GM12878 (cell line): ENCODE results near the gene ABCB8. TPM values are rescaled to one million over a fixed set of nuclear protein-coding genes. Genes with fewer than 3 reads are reported as not detected.

Experiments used
- ATAC-seq: fragments of 200-7000 bp; cut with Tn5 transposase; 3 replicates; pipeline ENCODE4 v1.9.1; 2020; ENCODE audit warnings: mild to moderate bottlenecking, moderate library complexity
- BruUV-seq: library from RNA; stranded (reverse); fragments of 400-500 nt; replicated peaks from 2 replicates; lab custom pipeline; 2021; lab: Mats Ljungman, UMichigan
- CTCF ChIA-PET: fragments of 300-600 bp; sonication (Branson Sonifier 250); formaldehyde crosslinking; extraction: SDS; loops from one replicate; lab custom pipeline; 2021; ENCODE audit warnings: inconsistent platforms; lab: Yijun Ruan, JAX
- POLR2A ChIA-PET: fragments of 350-600 bp; formaldehyde crosslinking; extraction: SDS; loops from one replicate; lab custom pipeline; 2021; ENCODE audit warnings: inconsistent platforms; lab: Charles Lee
- RAD21 ChIA-PET: fragments of 300-600 bp; sonication (Branson Sonifier 250); formaldehyde crosslinking; loops from one replicate; lab custom pipeline; 2023; ENCODE audit warnings: antibody characterized with exemption; ENCODE audit not compliant: unreplicated experiment; lab: Charles Lee
- SMC1A ChIA-PET: fragments of 300-600 bp; sonication (Branson Sonifier 250); formaldehyde crosslinking; loops from one replicate; lab custom pipeline; 2023; ENCODE audit not compliant: unreplicated experiment, uncharacterized antibody; lab: Charles Lee
- DNase-seq: peaks from one replicate; pipeline ENCODE4 v3.0.0-alpha.2; 2011; ENCODE audit warnings: low read depth, low spot score
- FAIRE-seq: peaks from 3 replicates; lab custom pipeline; 2011; peaks lifted over from hg19 to GRCh38; lab: Jason Lieb, UNC
- H2AFZ ChIP-seq: 2 replicates; pipeline ENCODE4 v1.6.0; 2011; ENCODE audit warnings: low read depth, low read length, control low read depth; ENCODE audit not compliant: control insufficient read depth
- H3K27ac ChIP-seq: 2 replicates; pipeline ENCODE4 v1.5.1; 2011; ENCODE audit warnings: control low read depth; ENCODE audit not compliant: control insufficient read depth, insufficient read depth
- H3K27me3 ChIP-seq, 2 experiments: replicated peaks in 1 of 2; 2 replicates each; pipeline versions ENCODE4 v1.6.0 to v1.6.1; 2011; ENCODE audit warnings: low read length in 1 of 2; ENCODE audit not compliant: control insufficient read depth in 2 of 2, insufficient read depth in 2 of 2
- H3K36me3 ChIP-seq, 2 experiments: 2 replicates each; pipeline ENCODE4 v1.5.1; 2011; ENCODE audit warnings: low read length in 1 of 2; ENCODE audit not compliant: control insufficient read depth in 2 of 2, insufficient read depth in 2 of 2
- H3K4me1 ChIP-seq: 2 replicates; pipeline ENCODE4 v1.6.1; 2011; ENCODE audit warnings: mild to moderate bottlenecking, low read length, moderate library complexity, mixed read lengths; ENCODE audit not compliant: control insufficient read depth, insufficient read depth
- H3K4me2 ChIP-seq: 2 replicates; pipeline ENCODE4 v1.6.0; 2011; ENCODE audit warnings: control low read depth; ENCODE audit not compliant: control insufficient read depth, insufficient read depth
- H3K4me3 ChIP-seq: fragments of 200-600 bp; sonication (generic); 2 replicates; pipeline ENCODE4 v1.5.1; 2016
- H3K79me2 ChIP-seq: 2 replicates; pipeline ENCODE4 v1.6.0; 2011; ENCODE audit warnings: low read length; ENCODE audit not compliant: control insufficient read depth, insufficient read depth
- H3K9ac ChIP-seq: 2 replicates; pipeline ENCODE4 v1.8.0; 2011; ENCODE audit warnings: low read length, control low read depth, mixed read lengths; ENCODE audit not compliant: control insufficient read depth, insufficient read depth
- H3K9me3 ChIP-seq: replicated peaks from 3 replicates; pipeline ENCODE4 v1.5.1; 2011; ENCODE audit warnings: mild to moderate bottlenecking, low read length; ENCODE audit not compliant: control insufficient read depth, insufficient read depth
- H4K20me1 ChIP-seq: 2 replicates; pipeline ENCODE4 v1.6.0; 2011; ENCODE audit not compliant: control insufficient read depth, insufficient read depth
- ATF7 ChIP-seq: fragments of 450-650 bp; IDR thresholded peaks from 2 replicates; pipeline ENCODE4 v1.6.1; 2016; ENCODE audit warnings: low read depth, mild to moderate bottlenecking
- IKZF1 ChIP-seq: fragments of 450-650 bp; conservative IDR thresholded peaks from 2 replicates; pipeline ENCODE4 v1.6.1; 2017; ENCODE audit warnings: antibody characterized with exemption, mild to moderate bottlenecking
- IKZF2 ChIP-seq, 2 experiments: fragments of 450-650 bp; IDR thresholded peaks; 2 replicates each; pipeline ENCODE4 v1.6.1; 2017; ENCODE audit warnings: mild to moderate bottlenecking in 2 of 2, moderate library complexity in 2 of 2
- KDM1A ChIP-seq: fragments of 200-600 bp; sonication (generic); IDR thresholded peaks from 2 replicates; pipeline ENCODE4 v1.6.1; 2016; ENCODE audit warnings: borderline replicate concordance
- MTA3 ChIP-seq: IDR thresholded peaks from 2 replicates; pipeline ENCODE4 v1.6.1; 2012; ENCODE audit warnings: low read length, inconsistent platforms, borderline replicate concordance
- PAX8 ChIP-seq: fragments of 450-650 bp; IDR thresholded peaks from 2 replicates; pipeline ENCODE4 v1.6.1; 2017; ENCODE audit warnings: mild to moderate bottlenecking, moderate library complexity
- PML ChIP-seq: IDR thresholded peaks from 2 replicates; pipeline ENCODE4 v1.6.1; 2012; ENCODE audit warnings: low read length, inconsistent platforms
- RUNX3 ChIP-seq: IDR thresholded peaks from 2 replicates; pipeline ENCODE4 v1.6.1; 2012; ENCODE audit warnings: low read length, inconsistent platforms
- SIX5 ChIP-seq: IDR thresholded peaks from 2 replicates; pipeline ENCODE4 v1.6.1; 2011; ENCODE audit warnings: mild to moderate bottlenecking, low read depth, low read length, moderate library complexity; ENCODE audit not compliant: severe bottlenecking
- SP1 ChIP-seq: IDR thresholded peaks from one replicate; pipeline ENCODE4 v1.6.1; 2011; ENCODE audit warnings: low read depth, low read length
- TCF7 ChIP-seq: IDR thresholded peaks from 2 replicates; pipeline ENCODE4 v1.6.1; 2014; ENCODE audit warnings: antibody characterized with exemption, borderline replicate concordance
- ZBTB11 ChIP-seq: fragments of 450-650 bp; formaldehyde crosslinking; IDR thresholded peaks from 2 replicates; pipeline ENCODE4 v1.5.0; 2022; ENCODE audit warnings: mild to moderate bottlenecking, missing genetic modification characterization
- ZBTB33 ChIP-seq: fragments of 450-650 bp; IDR thresholded peaks from 2 replicates; pipeline ENCODE4 v1.6.1; 2017; ENCODE audit warnings: mild to moderate bottlenecking
- ZBTB4 ChIP-seq: fragments of 450-650 bp; formaldehyde crosslinking; IDR thresholded peaks from 2 replicates; pipeline ENCODE4 v1.4.0; 2022; ENCODE audit warnings: mild to moderate bottlenecking, moderate library complexity
- WGBS: methylation state at CpG from one replicate; pipeline ENCODE4 v1.1.6; 2016; ENCODE audit warnings: low lambda C conversion rate; ENCODE audit not compliant: insufficient replicate concordance, insufficient coverage; ENCODE audit errors: missing lambda C conversion rate; 5-methylcytosine and 5-hydroxymethylcytosine counted together
- in situ Hi-C: fragments of 300-500 bp; cut with MboI; formaldehyde crosslinking; loops from 9 replicates; pipeline ENCODE4 v1.14.3; 2018; ENCODE audit warnings: mixed read lengths
- intact Hi-C: fragments of 100-400 bp; cut with micrococcal nuclease; formaldehyde crosslinking; loops from one replicate; pipeline ENCODE4 v1.14.2; 2022; ENCODE audit not compliant: unreplicated experiment
- polyA plus RNA-seq, 11 experiments: library from polyadenylated mRNA; depleted of rRNA in 4 of 11; unstranded in 6 of 11; stranded (reverse) in 5 of 11; fragments of >200 nt; fragmentation: Nextera tagmentation in 4 of 11; fragmentation: Illumina TruSeq in 1 of 11; extraction: Ambion mirVana in 4 of 11; extraction: Trizol in 1 of 11; gene quantifications; 1 replicate in 1 of 11; 2 replicates in 10 of 11; pipeline versions ENCODE4 v1.2.1 to v1.2.3, GENCODE V29; 2011 to 2016; ENCODE audit warnings: inconsistent platforms in 2 of 11, missing spikeins in 2 of 11, low read depth in 1 of 11
- total RNA-seq, 4 experiments: library from RNA; depleted of rRNA in 3 of 4; stranded (reverse); fragments of >200 nt in 3 of 4; fragmentation: Illumina TruSeq in 1 of 4; extraction: Trizol in 1 of 4; gene quantifications; 2 replicates each; pipeline versions ENCODE4 v1.2.1 to v1.2.3, GENCODE V29; 2013 to 2021

Gene ABCB8
- total and polyA plus RNA-seq, 10 of the 15 experiments (the other 5 are each of a cell fraction or from before 2014, with no cell fraction given), result 0.77 to 34.8 (median 18.9) TPM

GRCh38 chr7:150997075-150997511 is 31.2 kb upstream of the ABCB8 start (continued):
- TF ChIP-seq PAX8, result no peak
- TF ChIP-seq ATF7, result no peak
- no peak for TF ChIP-seq TCF7

GRCh38 chr7:150997817-150998216 is 30.4 kb upstream of the ABCB8 start:
- H2AFZ ChIP-seq, result no peak overlapping the region
- in situ Hi-C loops, result no loop called here
- ATAC-seq, result no peak
- H3K4me2 ChIP-seq, result no peak overlapping the region
- H3K4me3 ChIP-seq, result no peak overlapping the region
- BruUV-seq, result no TSS peak
- no peak for TF ChIP-seq MTA3
- TF ChIP-seq ZBTB4, result no peak
- TF ChIP-seq ZBTB33, result no peak
- no peak for TF ChIP-seq IKZF2 (IDR thresholded peaks at IDR 0.05)
- TF ChIP-seq PML, result no peak
- TF ChIP-seq SIX5, result no peak
- no peak for TF ChIP-seq SP1
- TF ChIP-seq IKZF1, result no peak
- no peak for TF ChIP-seq RUNX3
- TF ChIP-seq ZBTB11 (CRISPR knock-in tag), result no peak
- TF ChIP-seq KDM1A, result no peak
- no peak for FAIRE-seq
- intact Hi-C loops, result no loop called here
- H3K9ac ChIP-seq, result no peak overlapping the region
- H3K27me3 ChIP-seq, result no peaks in the 10 kb centered on the region
- H3K4me1 ChIP-seq, result no peaks in the 10 kb centered on the region
- no peak for DNase-seq
- H3K79me2 ChIP-seq, result no peaks in the 10 kb centered on the region
- no peak overlapping the region for H3K27ac ChIP-seq
- ChIA-PET SMC1A (no interaction called here), RAD21 (no interaction called here), CTCF (no interaction called here), POLR2A (no interaction called here)
- WGBS, result 7% methylated on average over 5 of the region's 5 CpGs
- H4K20me1 ChIP-seq, result no peaks in the 10 kb centered on the region
- H3K9me3 ChIP-seq, result no peaks in the 10 kb centered on the region
- H3K36me3 ChIP-seq, result no peaks in the 10 kb centered on the region
